H1 (cell line): ENCODE data around the gene KCTD16.

Source experiments
- CBX5 ChIP-seq: fragments of 300-800, 300-1000 bp; sonication (generic); IDR thresholded peaks from 2 replicates; pipeline ENCODE4 v1.7.1; 2016; ENCODE audit warnings: antibody characterized with exemption, low read length, low read depth
- EZH2 ChIP-seq: fragments of 200-600 bp; sonication (generic); IDR thresholded peaks from 2 replicates; pipeline ENCODE4 v1.7.1; 2012; ENCODE audit warnings: low read depth, mild to moderate bottlenecking, moderate library complexity, low read length, inconsistent platforms; ENCODE audit not compliant: severe bottlenecking
- KDM1A ChIP-seq: fragments of 200-600, 300-600 bp; sonication (generic); IDR thresholded peaks from 2 replicates; pipeline ENCODE4 v1.7.1; 2016; ENCODE audit warnings: mild to moderate bottlenecking, low read length, borderline replicate concordance
- NANOG ChIP-seq: IDR thresholded peaks from 2 replicates; pipeline ENCODE4 v1.6.1; 2011; ENCODE audit warnings: low read length, low read depth, mild to moderate bottlenecking, inconsistent platforms; ENCODE audit not compliant: insufficient read depth, poor library complexity, severe bottlenecking
- POLR2A ChIP-seq, 2 experiments: IDR thresholded peaks; 1 replicate in 1 of 2; 2 replicates in 1 of 2; pipeline ENCODE4 v1.6.1; 2011; ENCODE audit warnings: low read depth in 2 of 2, low read length in 2 of 2, mild to moderate bottlenecking in 2 of 2; ENCODE audit errors: control extremely low read depth in 1 of 2
- RFX5 ChIP-seq: IDR thresholded peaks from 2 replicates; pipeline ENCODE4 v1.6.1; 2011; ENCODE audit warnings: low read depth, low read length, improper control_type of control experiment, borderline replicate concordance
- SP2 ChIP-seq: IDR thresholded peaks from 2 replicates; pipeline ENCODE4 v1.6.1; 2012; ENCODE audit warnings: mild to moderate bottlenecking, low read length, inconsistent platforms
- SRF ChIP-seq: IDR thresholded peaks from 2 replicates; pipeline ENCODE4 v1.6.1; 2011; ENCODE audit warnings: mild to moderate bottlenecking, low read depth, low read length, moderate library complexity
- SUZ12 ChIP-seq: fragments of 200-600 bp; sonication (generic); IDR thresholded peaks from 2 replicates; pipeline ENCODE4 v1.6.1; 2012; ENCODE audit warnings: mild to moderate bottlenecking, inconsistent platforms, low read length, moderate library complexity, mixed read lengths
- TAF1 ChIP-seq: IDR thresholded peaks from 2 replicates; pipeline ENCODE4 v1.6.1; 2011; ENCODE audit warnings: mild to moderate bottlenecking, low read depth, low read length
- TF ChIP-seq, protein P1 (sequence below), 3 experiments: IDR thresholded peaks; 1 replicate in 2 of 3; 2 replicates in 1 of 3; pipeline versions ENCODE4 v1.5.1 to v1.6.1; 2011; ENCODE audit warnings: low read length in 3 of 3, mild to moderate bottlenecking in 3 of 3, inconsistent platforms in 2 of 3, low read depth in 1 of 3, moderate library complexity in 1 of 3; ENCODE audit not compliant: insufficient read depth in 1 of 3; ENCODE audit errors: control extremely low read depth in 1 of 3
- TF ChIP-seq, protein P2 (sequence below): IDR thresholded peaks from 2 replicates; pipeline ENCODE4 v1.6.1; 2012; ENCODE audit warnings: low read length, inconsistent platforms
- TF ChIP-seq, protein P3 (sequence below): IDR thresholded peaks from 2 replicates; pipeline ENCODE4 v1.6.1; 2011; ENCODE audit warnings: low read length, improper control_type of control experiment

DNA sequence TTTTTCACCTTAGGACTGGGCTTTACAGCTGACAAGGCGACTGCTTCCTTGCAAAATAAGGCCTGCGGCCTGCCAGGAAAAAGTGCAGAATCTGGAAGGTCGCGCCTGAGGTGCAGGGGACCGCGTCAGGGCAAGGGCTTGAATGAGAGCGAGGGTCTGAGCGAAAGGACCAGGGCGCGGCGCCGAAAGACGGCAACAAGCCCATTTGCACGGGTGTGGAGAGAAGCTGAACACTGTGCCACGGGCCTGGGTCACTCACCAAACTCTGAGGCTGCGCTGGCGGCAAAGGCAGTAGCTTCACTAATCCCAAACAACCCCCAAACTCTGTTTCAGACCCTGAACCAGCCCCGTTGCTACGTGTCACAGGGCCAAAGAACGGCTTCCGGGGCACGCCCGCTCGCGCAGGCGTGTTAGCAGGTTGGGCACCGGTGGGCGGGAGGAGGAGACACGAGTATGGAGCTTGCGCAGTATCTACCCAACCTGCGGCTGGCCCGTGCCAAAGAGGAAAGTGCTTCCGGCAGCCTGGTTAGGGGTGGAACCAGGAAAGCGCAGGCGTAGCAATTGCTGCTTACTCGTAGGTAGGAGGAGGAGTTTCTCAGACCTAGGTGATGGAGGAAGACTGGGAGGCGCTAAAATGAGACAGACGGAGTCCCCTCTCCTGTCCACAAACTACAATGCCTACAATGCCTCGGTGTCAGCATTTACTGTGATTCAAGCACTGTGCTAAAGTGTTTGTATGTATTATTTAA lies at the start of gene KCTD16, which contains the start of gene YIPF5:
- TF ChIP-seq, protein P1, sequence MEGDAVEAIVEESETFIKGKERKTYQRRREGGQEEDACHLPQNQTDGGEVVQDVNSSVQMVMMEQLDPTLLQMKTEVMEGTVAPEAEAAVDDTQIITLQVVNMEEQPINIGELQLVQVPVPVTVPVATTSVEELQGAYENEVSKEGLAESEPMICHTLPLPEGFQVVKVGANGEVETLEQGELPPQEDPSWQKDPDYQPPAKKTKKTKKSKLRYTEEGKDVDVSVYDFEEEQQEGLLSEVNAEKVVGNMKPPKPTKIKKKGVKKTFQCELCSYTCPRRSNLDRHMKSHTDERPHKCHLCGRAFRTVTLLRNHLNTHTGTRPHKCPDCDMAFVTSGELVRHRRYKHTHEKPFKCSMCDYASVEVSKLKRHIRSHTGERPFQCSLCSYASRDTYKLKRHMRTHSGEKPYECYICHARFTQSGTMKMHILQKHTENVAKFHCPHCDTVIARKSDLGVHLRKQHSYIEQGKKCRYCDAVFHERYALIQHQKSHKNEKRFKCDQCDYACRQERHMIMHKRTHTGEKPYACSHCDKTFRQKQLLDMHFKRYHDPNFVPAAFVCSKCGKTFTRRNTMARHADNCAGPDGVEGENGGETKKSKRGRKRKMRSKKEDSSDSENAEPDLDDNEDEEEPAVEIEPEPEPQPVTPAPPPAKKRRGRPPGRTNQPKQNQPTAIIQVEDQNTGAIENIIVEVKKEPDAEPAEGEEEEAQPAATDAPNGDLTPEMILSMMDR (IDR thresholded peaks at IDR 0.05; ENCODE audit: control extremely low read depth in 1 of 3, insufficient read depth in 1 of 3, low read depth in 1 of 3, low read length in 3 of 3) = no peak; a peak in 1 of 4 replicates
- TF ChIP-seq TAF1 = peak; percentile 63; the same call in 1 of the 2 replicates
- TF ChIP-seq POLR2A (IDR thresholded peaks at IDR 0.05; ENCODE audit: control extremely low read depth in 1 of 2, low read depth in 2 of 2, low read length in 2 of 2) = peak; percentile 57 to 80
- TF ChIP-seq, protein P2, sequence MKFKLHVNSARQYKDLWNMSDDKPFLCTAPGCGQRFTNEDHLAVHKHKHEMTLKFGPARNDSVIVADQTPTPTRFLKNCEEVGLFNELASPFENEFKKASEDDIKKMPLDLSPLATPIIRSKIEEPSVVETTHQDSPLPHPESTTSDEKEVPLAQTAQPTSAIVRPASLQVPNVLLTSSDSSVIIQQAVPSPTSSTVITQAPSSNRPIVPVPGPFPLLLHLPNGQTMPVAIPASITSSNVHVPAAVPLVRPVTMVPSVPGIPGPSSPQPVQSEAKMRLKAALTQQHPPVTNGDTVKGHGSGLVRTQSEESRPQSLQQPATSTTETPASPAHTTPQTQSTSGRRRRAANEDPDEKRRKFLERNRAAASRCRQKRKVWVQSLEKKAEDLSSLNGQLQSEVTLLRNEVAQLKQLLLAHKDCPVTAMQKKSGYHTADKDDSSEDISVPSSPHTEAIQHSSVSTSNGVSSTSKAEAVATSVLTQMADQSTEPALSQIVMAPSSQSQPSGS = no peak
- TF ChIP-seq EZH2 = no peak
- TF ChIP-seq KDM1A = no peak
- no peak for TF ChIP-seq CBX5
- TF ChIP-seq, protein P3, sequence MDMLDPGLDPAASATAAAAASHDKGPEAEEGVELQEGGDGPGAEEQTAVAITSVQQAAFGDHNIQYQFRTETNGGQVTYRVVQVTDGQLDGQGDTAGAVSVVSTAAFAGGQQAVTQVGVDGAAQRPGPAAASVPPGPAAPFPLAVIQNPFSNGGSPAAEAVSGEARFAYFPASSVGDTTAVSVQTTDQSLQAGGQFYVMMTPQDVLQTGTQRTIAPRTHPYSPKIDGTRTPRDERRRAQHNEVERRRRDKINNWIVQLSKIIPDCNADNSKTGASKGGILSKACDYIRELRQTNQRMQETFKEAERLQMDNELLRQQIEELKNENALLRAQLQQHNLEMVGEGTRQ = no peak
- TF ChIP-seq SUZ12 = no peak
- TF ChIP-seq RFX5 = no peak
- no peak for TF ChIP-seq NANOG
- no peak for TF ChIP-seq SP2
- TF ChIP-seq SRF = peak; percentile 63; the same call in 1 of the 2 replicates
